ACHN (cell line): Measurements from ENCODE around the gene CDC20.

Experiments used
- DNase-seq: peaks from one replicate; pipeline ENCODE4 v3.0.0-alpha.2; 2015
- in situ Hi-C: cut with HindIII; loops from 2 replicates; pipeline ENCODE4 v1.10.0; 2017; ENCODE audit warnings: low sequenced_read_pairs, low pct_ligation_motif_present, low pct_unique_long_range_greater_than_20kb

Gene CDC20

GRCh38 chr1:43370564-43370963, 11.8 kb downstream of the CDC20 start:
- in situ Hi-C loops, result no loop called here
- DNase-seq, result no peak

- DNase-seq, result no peak
- in situ Hi-C loops, result no loop called here
These were observed 13.4 kb downstream of the CDC20 start for GRCh38 chr1:43372172-43372571.

- DNase-seq, result peak; percentile 65
These were observed 14.5 kb downstream of the CDC20 start for GRCh38 chr1:43373066-43373940.

GRCh38 chr1:43376723-43377235, 18.0 kb downstream of the CDC20 start:
- in situ Hi-C loops, result loop anchor here (25.0 kb wide), 1 partner anchor 139 kb away; no protein-coding TSS in a partner anchor
- no peak for DNase-seq

More at GRCh38 chr1:43373066-43373940, 14.5 kb downstream of the CDC20 start:
- in situ Hi-C loops, result no loop called here

- in situ Hi-C loops, result loop anchor here (25.0 kb wide), 1 partner anchor 141 kb away; no protein-coding TSS in a partner anchor
These were observed 19.1 kb downstream of the CDC20 start for GRCh38 chr1:43377831-43378230.

GRCh38 chr1:43379476-43379875, 20.7 kb downstream of the CDC20 start:
- in situ Hi-C loops, result loop anchor here (25.0 kb wide), 1 partner anchor 142 kb away; no protein-coding TSS in a partner anchor
- no peak for DNase-seq

More at GRCh38 chr1:43377831-43378230, 19.1 kb downstream of the CDC20 start:
- DNase-seq, result no peak

- no peak for DNase-seq
- in situ Hi-C loops, result loop anchor here (25.0 kb wide), 1 partner anchor 144 kb away; no protein-coding TSS in a partner anchor
These were observed 22.8 kb downstream of the CDC20 start for GRCh38 chr1:43381612-43382011.

- DNase-seq, result no peak
- in situ Hi-C loops, result loop anchor here (25.0 kb wide), 1 partner anchor 145 kb away; no protein-coding TSS in a partner anchor
These were observed 23.4 kb downstream of the CDC20 start for GRCh38 chr1:43382027-43382779.

GRCh38 chr1:43383449-43383848, 24.7 kb downstream of the CDC20 start:
- in situ Hi-C loops, result loop anchor here (25.0 kb wide), 1 partner anchor 146 kb away; no protein-coding TSS in a partner anchor
- peak; percentile 18 for DNase-seq

GRCh38 chr1:43386676-43387075, 27.9 kb downstream of the CDC20 start:
- in situ Hi-C loops, result loop anchor here (25.0 kb wide), 1 partner anchor 149 kb away; no protein-coding TSS in a partner anchor
- DNase-seq, result no peak

GRCh38 chr1:43387976-43388599, 29.3 kb downstream of the CDC20 start:
- in situ Hi-C loops, result loop anchor here (25.0 kb wide), 1 partner anchor 151 kb away; no protein-coding TSS in a partner anchor
- no peak for DNase-seq

- in situ Hi-C loops, result loop anchor here (25.0 kb wide), 1 partner anchor 151 kb away; no protein-coding TSS in a partner anchor
- no peak for DNase-seq
These were observed 29.8 kb downstream of the CDC20 start for GRCh38 chr1:43388613-43389012.

- peak; percentile 92 for DNase-seq
- in situ Hi-C loops, result loop anchor here (25.0 kb wide), 1 partner anchor 152 kb away; no protein-coding TSS in a partner anchor
These were observed 30.8 kb downstream of the CDC20 start, which contains the start of the genes MED8 and SZT2 for GRCh38 chr1:43389326-43390313. TSS of gene MED8 (minus strand) at chr1:43389800. CDS start at chr1:43389764, 36 bp downstream. TSS of gene SZT2 (plus strand) at chr1:43389899. CDS start at chr1:43389969, 70 bp downstream.

GRCh38 chr1:43392702-43393101, 33.9 kb downstream of the CDC20 start:
- in situ Hi-C loops, result loop anchor here (25.0 kb wide), 1 partner anchor 155 kb away; no protein-coding TSS in a partner anchor

GRCh38 chr1:43395523-43395922, 36.7 kb downstream of the CDC20 start:
- no peak for DNase-seq
- in situ Hi-C loops, result loop anchor here (25.0 kb wide), 1 partner anchor 158 kb away; no protein-coding TSS in a partner anchor

More at GRCh38 chr1:43392702-43393101, 33.9 kb downstream of the CDC20 start:
- no peak for DNase-seq

- DNase-seq, result no peak
- in situ Hi-C loops, result loop anchor here (25.0 kb wide), 1 partner anchor 159 kb away; no protein-coding TSS in a partner anchor
These were observed 37.3 kb downstream of the CDC20 start for GRCh38 chr1:43396059-43396458.
